ENCODE data around the gene GIGYF2.

The GIGYF2 gene

DNA sequence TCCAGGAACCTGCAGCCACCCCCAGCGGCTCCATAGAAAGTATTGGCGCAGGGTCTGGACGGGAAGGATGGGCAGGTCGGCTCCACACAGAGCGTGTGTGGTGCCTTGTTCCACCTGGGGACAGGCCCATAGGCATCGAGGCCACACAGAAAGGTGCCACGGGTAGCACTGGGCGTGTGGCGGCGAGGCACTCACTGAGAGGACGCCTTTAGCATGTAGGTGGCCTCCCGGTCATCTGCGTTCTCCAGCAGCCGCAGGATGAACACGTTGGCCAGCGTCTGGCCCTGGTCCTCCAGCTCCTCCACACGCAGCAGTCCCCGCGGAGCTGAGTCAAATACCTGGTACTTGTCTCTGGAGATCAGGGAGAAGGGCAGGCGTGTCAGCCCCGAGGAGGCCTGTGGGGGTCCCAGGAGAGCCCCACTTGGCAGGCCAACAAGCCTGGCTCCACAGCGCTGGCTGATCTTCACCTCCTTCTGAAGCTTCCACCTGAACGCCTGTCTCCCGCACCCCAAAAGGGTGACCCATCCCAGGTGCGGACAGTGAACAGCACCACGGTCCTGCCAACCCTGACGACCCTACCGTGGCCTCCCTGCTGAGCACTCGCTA, 186.1 kb downstream of the GIGYF2 start:
- DNase-seq (ENCODE audit: low read depth, low spot score), result no peak
- no peak for TF ChIP-seq CTCF (IDR thresholded peaks at IDR 0.05; ENCODE audit: low read depth, low read length)
- no peak overlapping the region for H3K4me3 ChIP-seq (ENCODE audit: low read depth, low read length)
- in situ Hi-C loops (cut with HindIII; ENCODE audit: low sequenced_read_pairs), result no loop called here

DNA sequence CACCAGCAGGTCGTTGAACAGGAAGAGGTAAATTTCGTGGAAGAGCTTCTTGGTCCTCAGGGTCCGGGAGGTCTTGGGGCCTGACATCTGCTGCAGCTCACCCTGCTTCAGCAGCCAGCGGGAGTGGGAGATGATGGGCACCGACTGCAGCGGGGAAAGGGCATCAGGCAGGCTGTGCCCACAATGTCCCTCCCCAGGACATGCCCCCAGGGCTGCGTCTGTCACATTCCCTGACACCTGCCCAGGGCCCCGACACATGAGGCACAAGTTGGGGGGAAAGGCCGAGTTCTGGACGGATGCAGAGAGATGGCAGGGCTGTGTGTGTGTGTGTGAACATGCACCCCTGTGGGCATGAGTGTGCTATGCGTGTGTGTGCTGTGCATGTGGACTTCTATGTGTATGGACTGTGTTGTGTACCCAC, 186.9 kb downstream of the GIGYF2 start:
- TF ChIP-seq CTCF (IDR thresholded peaks at IDR 0.05; ENCODE audit: low read depth, low read length), result no peak
- no peak for DNase-seq (ENCODE audit: low read depth, low spot score)
- no peak overlapping the region for H3K4me3 ChIP-seq (ENCODE audit: low read depth, low read length)
- in situ Hi-C loops (cut with HindIII; ENCODE audit: low sequenced_read_pairs), result no loop called here

DNA sequence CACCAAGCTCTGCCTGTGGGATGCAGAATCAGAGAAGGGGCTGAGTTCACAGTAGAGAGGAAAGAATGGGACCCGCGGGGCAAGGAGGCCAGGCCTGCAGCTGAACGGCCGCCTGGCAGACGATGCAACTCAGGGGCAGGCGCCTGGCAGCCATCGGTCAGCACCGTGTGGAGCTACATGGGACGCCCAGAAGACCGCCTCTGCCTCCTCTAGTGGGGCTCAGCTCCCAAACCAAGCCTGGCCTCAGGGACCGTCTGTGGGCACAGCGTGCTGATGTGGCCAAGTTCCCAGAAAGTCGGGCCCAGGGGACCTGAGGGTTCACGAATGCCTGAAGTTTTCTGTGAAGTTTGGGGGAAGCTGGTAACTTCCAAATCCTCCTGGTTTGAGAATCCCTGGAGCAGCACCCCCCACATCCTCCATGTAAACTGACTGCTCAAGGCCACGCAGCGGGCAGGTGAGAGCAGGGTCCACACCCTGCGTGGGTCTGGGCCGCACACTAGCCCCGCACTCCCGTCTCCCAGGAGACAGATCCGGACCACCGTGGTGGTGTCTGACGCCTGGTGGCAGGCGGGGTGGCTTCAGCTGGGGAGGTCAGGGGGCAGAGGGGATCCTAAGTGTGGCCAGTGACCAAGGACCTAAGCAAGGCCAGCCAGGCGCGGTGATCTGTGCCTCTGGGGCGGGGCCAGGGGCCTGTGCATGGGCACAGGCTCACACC, 187.6 kb downstream of the GIGYF2 start:
- in situ Hi-C loops (cut with HindIII; ENCODE audit: low sequenced_read_pairs), result no loop called here
- DNase-seq (ENCODE audit: low read depth, low spot score), result no peak
- no peak overlapping the region for H3K4me3 ChIP-seq (ENCODE audit: low read depth, low read length)

DNA sequence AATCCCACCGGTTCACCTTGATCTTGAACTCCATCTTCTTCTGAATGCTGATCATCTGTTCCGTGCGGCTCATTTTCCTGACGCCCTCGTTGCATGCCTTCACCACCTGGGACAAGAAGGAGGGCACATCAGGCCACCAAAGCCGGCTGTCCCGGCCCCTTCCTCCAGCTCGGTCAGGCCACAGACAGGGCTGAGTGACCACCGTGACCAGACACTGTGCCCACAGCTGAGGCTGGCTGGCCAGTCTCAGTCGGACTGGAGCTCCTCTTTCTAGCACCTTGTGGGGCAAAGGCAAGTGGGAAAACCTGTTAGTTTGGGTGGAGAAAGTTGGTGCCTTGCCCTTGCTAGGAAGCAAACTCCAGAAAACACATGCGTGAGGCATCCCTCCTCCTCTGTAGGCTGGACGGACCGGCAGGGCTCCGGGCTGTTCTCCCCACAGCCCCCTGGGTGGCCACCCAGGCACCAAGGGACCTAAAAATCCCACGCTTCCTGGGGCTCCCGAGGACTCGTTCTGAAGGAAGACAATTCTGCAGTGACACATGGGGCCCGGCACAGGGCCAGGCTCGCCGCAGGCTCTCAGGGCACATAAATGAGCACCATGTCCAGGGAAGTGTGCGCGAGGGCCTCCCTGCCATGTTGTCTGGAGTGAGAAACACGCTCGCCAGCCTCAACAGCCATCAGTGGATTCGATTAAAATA, 188.3 kb downstream of the GIGYF2 start:
- no peak overlapping the region for H3K4me3 ChIP-seq (ENCODE audit: low read depth, low read length)
- no peak for DNase-seq (ENCODE audit: low read depth, low spot score)
- no peak for TF ChIP-seq CTCF (IDR thresholded peaks at IDR 0.05; ENCODE audit: low read depth, low read length)
- in situ Hi-C loops (cut with HindIII; ENCODE audit: low sequenced_read_pairs), result no loop called here

More for the DNA sequence above, 187.6 kb downstream of the GIGYF2 start:
- TF ChIP-seq CTCF (IDR thresholded peaks at IDR 0.05; ENCODE audit: low read depth, low read length), result no peak

DNA sequence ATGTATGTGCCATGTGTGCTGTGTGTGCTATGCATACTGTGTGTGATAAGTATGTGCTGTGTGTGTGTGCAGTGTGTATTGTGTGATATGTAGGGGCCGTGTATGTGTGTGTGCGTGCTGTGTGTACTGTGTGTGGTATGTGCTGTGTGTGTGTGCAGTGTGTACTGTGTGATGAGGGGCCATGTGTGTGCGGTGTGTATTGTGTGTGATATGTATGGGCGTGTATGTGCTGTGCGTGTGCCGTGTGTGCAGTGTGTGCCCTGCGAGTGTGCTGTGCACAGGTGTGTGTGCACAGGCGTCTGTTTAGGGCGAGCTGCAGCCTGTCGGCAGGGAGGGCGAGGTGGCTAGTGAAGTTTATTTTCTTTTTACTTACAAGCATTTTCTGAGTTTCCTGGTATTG, 189.0 kb downstream of the GIGYF2 start:
- TF ChIP-seq CTCF (IDR thresholded peaks at IDR 0.05; ENCODE audit: low read depth, low read length), result no peak
- in situ Hi-C loops (cut with HindIII; ENCODE audit: low sequenced_read_pairs), result no loop called here
- no peak overlapping the region for H3K4me3 ChIP-seq (ENCODE audit: low read depth, low read length)
- no peak for DNase-seq (ENCODE audit: low read depth, low spot score)

GRCh38 chr2:232886632-232887031, 189.5 kb downstream of the GIGYF2 start:
- H3K4me3 ChIP-seq (ENCODE audit: low read depth, low read length), result no peak overlapping the region
- in situ Hi-C loops (cut with HindIII; ENCODE audit: low sequenced_read_pairs), result no loop called here
- DNase-seq (ENCODE audit: low read depth, low spot score), result no peak
- TF ChIP-seq CTCF (IDR thresholded peaks at IDR 0.05; ENCODE audit: low read depth, low read length), result no peak
